CD8-positive, alpha-beta memory T cell (primary cell): ENCODE results near the gene TSPAN15. TPM values are rescaled to one million over a fixed set of nuclear protein-coding genes. Genes with fewer than 3 reads are reported as not detected.

ENCODE experiments used
- CTCF ChIA-PET: fragments of 350-600 bp; sonication (Branson Sonifier 250); formaldehyde crosslinking; loops from one replicate; lab custom pipeline; 2021; ENCODE audit warnings: antibody characterized with exemption; lab: Charles Lee
- POLR2A ChIA-PET: fragments of 350-600 bp; sonication (Branson Sonifier 250); formaldehyde crosslinking; loops from one replicate; lab custom pipeline; 2021; ENCODE audit warnings: antibody characterized with exemption; lab: Charles Lee
- DNase-seq, 5 donors: peaks; one replicate each; pipeline versions ENCODE4 v3.0.0 to v3.0.0-alpha.2; 2020 to 2022; ENCODE audit warnings: mixed read lengths in 1 of 5
- H3K27ac ChIP-seq: one replicate; pipeline ENCODE4 v1.7.0; 2013; ENCODE audit warnings: low read depth, mild to moderate bottlenecking, low read length, moderate library complexity
- H3K27me3 ChIP-seq: 2 replicates; pipeline ENCODE4 v1.7.0; 2013; ENCODE audit warnings: low read length, mild to moderate bottlenecking; ENCODE audit not compliant: insufficient read depth, poor library complexity, severe bottlenecking
- H3K36me3 ChIP-seq: 2 replicates; pipeline ENCODE4 v1.7.0; 2013; ENCODE audit warnings: mild to moderate bottlenecking, low read length, moderate library complexity; ENCODE audit not compliant: insufficient read depth
- H3K4me1 ChIP-seq: 2 replicates; pipeline ENCODE4 v1.7.0; 2013; ENCODE audit warnings: mild to moderate bottlenecking, low read length, moderate library complexity; ENCODE audit not compliant: insufficient read depth
- H3K4me3 ChIP-seq: 2 replicates; pipeline ENCODE4 v1.7.0; 2013; ENCODE audit warnings: mild to moderate bottlenecking, low read length
- H3K9me3 ChIP-seq: 2 replicates; pipeline ENCODE4 v1.7.0; 2013; ENCODE audit warnings: mild to moderate bottlenecking, low read length
- H3K27ac Mint-ChIP-seq, 8 donors: one replicate each; pipeline ENCODE4 v1.8.0; 2020 to 2021; ENCODE audit warnings: mixed read lengths in 8 of 8, mild to moderate bottlenecking in 6 of 8, inconsistent platforms in 3 of 8, moderate library complexity in 3 of 8
- H3K27me3 Mint-ChIP-seq, 2 donors: one replicate each; pipeline ENCODE4 v1.8.0; 2020 to 2021; ENCODE audit warnings: mixed read lengths in 2 of 2, mild to moderate bottlenecking in 1 of 2, moderate library complexity in 1 of 2
- H3K36me3 Mint-ChIP-seq, 3 donors: one replicate each; pipeline ENCODE4 v1.8.0; 2020 to 2021; ENCODE audit warnings: mixed read lengths in 3 of 3, inconsistent platforms in 1 of 3, mild to moderate bottlenecking in 1 of 3
- H3K4me1 Mint-ChIP-seq, 3 donors: one replicate each; pipeline ENCODE4 v1.8.0; 2020 to 2021; ENCODE audit warnings: mixed read lengths in 3 of 3, inconsistent platforms in 1 of 3, mild to moderate bottlenecking in 1 of 3
- H3K4me3 Mint-ChIP-seq, 7 donors: one replicate each; pipeline ENCODE4 v1.8.0; 2020 to 2021; ENCODE audit warnings: mixed read lengths in 7 of 7, mild to moderate bottlenecking in 6 of 7, moderate library complexity in 4 of 7, inconsistent platforms in 2 of 7
- H3K9me3 Mint-ChIP-seq, 5 donors: one replicate each; pipeline ENCODE4 v1.8.0; 2020 to 2022; ENCODE audit warnings: mixed read lengths in 5 of 5, mild to moderate bottlenecking in 3 of 5, moderate library complexity in 2 of 5, inconsistent platforms in 1 of 5
- polyA plus RNA-seq: library from polyadenylated mRNA; unstranded; fragments of 300-500 nt; fragmentation: Illumina TruSeq; gene quantifications from one replicate; pipeline ENCODE4 v1.2.3, GENCODE V29; 2021
- total RNA-seq, 2 experiments: library from RNA; stranded (reverse); gene quantifications; one replicate each; pipeline ENCODE4 v1.2.3, GENCODE V29; 2021

Gene TSPAN15
- total and polyA plus RNA-seq, 3 experiments from 2014 or later = 1.4 to 20.2 (median 2.4) TPM

DNA sequence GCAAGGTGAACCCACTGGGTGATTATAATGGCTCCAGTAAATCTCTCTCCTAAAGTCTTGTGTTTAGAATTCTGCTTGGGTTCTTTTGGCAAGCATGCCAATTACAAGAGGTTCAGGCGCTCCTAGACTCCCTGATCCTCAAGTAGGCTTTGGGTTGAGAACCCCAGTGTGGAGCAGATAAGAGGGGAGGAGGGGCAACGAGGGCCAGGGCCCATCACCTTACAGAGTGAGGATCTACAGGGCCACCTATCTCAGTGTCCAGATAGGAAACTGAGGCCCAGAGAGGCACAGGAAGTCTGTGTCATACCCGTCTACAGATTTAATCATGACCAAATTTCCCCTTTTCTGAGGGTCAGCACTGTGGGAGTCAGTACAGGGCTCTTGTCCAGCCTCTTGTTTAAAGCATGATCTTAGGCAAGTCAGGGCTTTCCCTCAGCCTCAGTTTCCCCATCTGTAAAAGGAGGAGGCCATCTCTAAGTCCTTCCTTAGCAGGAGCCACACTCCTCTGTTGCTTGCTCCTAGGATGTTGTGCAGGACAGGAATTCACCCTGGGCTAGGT lies 39.0 kb upstream of the TSPAN15 start:
- Histone ChIP-seq H3K4me3 (no peak overlapping the region), H3K4me1 (peaks cover 15% of the 10 kb centered on the region), H3K36me3 (no peaks in the 10 kb centered on the region), H3K9me3 (no peaks in the 10 kb centered on the region), H3K27me3 (no peaks in the 10 kb centered on the region), H3K27ac (no peak overlapping the region)
- H3K9me3 Mint-ChIP-seq = no peaks in the 10 kb centered on the region
- ChIA-PET CTCF (interaction anchor here (1.0 kb wide), 1 partner anchor 222 kb away, joined by 3 read pairs; no protein-coding TSS in a partner anchor), POLR2A (no interaction called here)
- H3K27ac Mint-ChIP-seq = no peak overlapping the region
- H3K36me3 Mint-ChIP-seq = no peaks in the 10 kb centered on the region
- no peak overlapping the region for H3K4me3 Mint-ChIP-seq
- peaks cover 9 to 20% (median 19%) of the 10 kb centered on the region in 3 donors for H3K4me1 Mint-ChIP-seq
- DNase-seq = no peak
- peaks cover 0 to 5% of the 10 kb centered on the region in 2 donors for H3K27me3 Mint-ChIP-seq

DNA sequence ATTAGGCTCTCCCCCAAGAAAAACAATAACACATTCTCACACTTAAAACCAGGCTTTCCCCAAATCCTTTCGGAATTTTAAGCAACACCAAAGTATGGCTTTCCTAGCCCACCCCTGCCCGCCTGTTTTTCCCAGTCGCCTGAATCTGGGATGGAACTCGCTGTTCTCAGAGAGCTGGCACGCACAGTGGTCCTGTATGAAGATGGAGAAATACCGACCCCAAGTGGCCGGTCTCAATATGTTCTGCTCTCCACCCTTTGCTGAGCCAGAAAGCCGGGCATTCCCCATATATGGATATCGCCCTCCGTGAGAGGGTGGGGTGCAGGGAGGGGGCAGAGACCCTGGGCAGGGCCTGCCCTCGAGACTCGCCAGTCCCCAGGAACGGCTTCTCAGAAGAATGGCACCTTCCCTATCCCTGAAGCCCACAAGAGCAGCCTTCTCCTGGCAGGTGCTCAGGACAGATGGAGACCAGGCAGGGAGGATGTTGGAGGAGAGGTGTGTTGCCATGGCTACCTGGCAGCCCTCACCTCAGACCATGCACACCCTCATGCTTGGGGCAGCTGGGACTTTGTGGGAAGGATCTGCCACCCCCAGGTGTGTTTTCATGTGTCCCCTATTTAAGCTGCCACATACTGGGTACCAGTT lies 37.9 kb upstream of the TSPAN15 start:
- POLR2A ChIA-PET = no interaction called here
- no peaks in the 10 kb centered on the region for H3K27me3 ChIP-seq
- DNase-seq = peak in 1 of 5 donors; percentile 35
- H3K27me3 Mint-ChIP-seq = peaks cover 0 to 4% of the 10 kb centered on the region in 2 donors
- CTCF ChIA-PET = interaction anchor here (1.0 kb wide), 1 partner anchor 18 kb away, joined by 3 read pairs; no protein-coding TSS in a partner anchor
- peak overlapping the region in 1 of 7 donors; percentile 18 for H3K4me3 Mint-ChIP-seq
- peaks cover 9% of the 10 kb centered on the region for H3K4me1 ChIP-seq
- no peak overlapping the region for H3K4me3 ChIP-seq
- H3K36me3 Mint-ChIP-seq = no peaks in the 10 kb centered on the region
- no peaks in the 10 kb centered on the region for H3K9me3 Mint-ChIP-seq
- H3K4me1 Mint-ChIP-seq = peaks cover 5 to 12% (median 12%) of the 10 kb centered on the region in 3 donors
- no peaks in the 10 kb centered on the region for H3K9me3 ChIP-seq
- no peak overlapping the region for H3K27ac ChIP-seq
- H3K27ac Mint-ChIP-seq = peak overlapping the region in 2 of 8 donors; percentile 30 to 68
- no peaks in the 10 kb centered on the region for H3K36me3 ChIP-seq

DNA sequence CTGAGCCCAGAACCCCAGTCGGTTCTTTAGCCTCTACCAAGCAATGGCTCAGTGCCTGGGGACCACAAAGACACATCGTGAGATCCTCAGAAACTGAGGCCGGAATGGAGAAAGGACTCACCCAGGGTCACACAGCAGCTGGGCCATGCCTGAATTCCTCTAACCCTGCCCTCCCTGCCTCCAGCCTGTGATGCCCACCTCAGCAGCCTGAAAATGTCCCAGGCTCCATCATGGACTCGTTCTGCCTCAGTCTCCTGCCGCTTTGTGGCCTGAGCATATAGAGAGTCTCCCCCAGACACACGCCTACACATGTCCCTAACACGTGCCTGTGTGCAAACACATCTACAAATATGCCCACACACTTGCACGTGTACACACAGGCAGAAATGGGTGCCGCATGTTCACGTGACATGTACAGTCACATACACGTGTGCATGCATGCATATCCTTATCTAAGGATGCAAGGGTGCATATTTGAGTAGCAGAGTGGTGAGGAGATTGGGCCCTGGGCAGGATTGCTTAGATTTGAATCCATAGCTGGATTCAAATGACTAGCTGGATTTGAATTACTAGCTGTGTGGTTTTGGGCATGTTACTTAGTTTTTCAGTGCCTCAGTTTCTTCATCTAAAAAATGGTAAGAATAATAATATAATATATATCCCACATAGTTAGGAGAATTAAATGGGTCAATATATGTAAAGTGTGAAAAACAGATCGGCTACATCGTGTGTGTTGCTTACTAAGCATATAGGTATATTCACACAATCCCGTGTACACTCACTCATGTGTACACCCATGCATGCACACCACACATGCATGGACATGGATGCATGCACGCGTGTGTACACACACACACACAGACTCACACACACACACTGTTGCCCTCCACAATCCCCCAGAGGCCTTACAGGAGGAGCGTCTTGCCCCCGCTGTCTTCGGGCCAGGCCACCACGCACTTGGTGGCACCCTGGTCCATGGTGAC lies 36.9 kb upstream of the TSPAN15 start:
- Histone ChIP-seq H3K4me1 (peaks cover 2% of the 10 kb centered on the region), H3K4me3 (no peak overlapping the region), H3K36me3 (no peaks in the 10 kb centered on the region), H3K27me3 (no peaks in the 10 kb centered on the region), H3K27ac (no peak overlapping the region), H3K9me3 (no peaks in the 10 kb centered on the region)
- no peaks in the 10 kb centered on the region for H3K36me3 Mint-ChIP-seq
- peaks cover 0 to 2% of the 10 kb centered on the region in 2 donors for H3K27me3 Mint-ChIP-seq
- ChIA-PET POLR2A (no interaction called here), CTCF (interaction anchor here (1.1 kb wide), 1 partner anchor 10 kb away, joined by 5 read pairs; no protein-coding TSS in a partner anchor)
- peaks cover 0 to under 1% (median 0%) of the 10 kb centered on the region in 5 donors for H3K9me3 Mint-ChIP-seq
- H3K4me3 Mint-ChIP-seq = no peak overlapping the region
- H3K27ac Mint-ChIP-seq = peak overlapping the region in 1 of 8 donors; percentile 77
- peaks cover 0 to 2% (median 2%) of the 10 kb centered on the region in 3 donors for H3K4me1 Mint-ChIP-seq
- no peak for DNase-seq

DNA sequence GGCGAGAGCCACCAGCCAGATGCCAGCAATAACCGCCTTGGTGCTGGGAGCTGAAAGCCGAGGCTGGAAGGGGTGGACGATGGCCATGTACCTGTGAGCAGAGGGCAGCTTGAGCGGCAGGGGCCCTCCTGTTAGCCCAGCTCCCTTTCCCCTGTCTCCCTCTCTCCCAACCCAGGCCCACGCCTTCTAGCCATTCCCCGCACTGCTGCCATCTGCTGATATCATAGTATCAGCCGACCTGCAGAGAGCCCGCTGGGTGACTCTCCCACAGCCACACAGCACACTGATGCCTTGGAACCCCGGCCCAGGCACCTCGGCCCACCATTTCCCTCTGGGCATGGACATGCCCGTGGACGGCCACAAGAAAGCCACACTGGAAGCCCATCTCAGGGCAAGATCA lies 36.2 kb upstream of the TSPAN15 start:
- Mint-ChIP-seq H3K4me3 (no peak overlapping the region), H3K36me3 (no peaks in the 10 kb centered on the region), H3K4me1 (no peaks in the 10 kb centered on the region), H3K27me3 (peaks cover 0 to 2% of the 10 kb centered on the region in 2 donors), H3K27ac (no peak overlapping the region), H3K9me3 (peaks cover 0 to 2% (median 0%) of the 10 kb centered on the region in 5 donors)
- H3K4me1 ChIP-seq = no peaks in the 10 kb centered on the region
- DNase-seq = no peak
- H3K27me3 ChIP-seq = no peaks in the 10 kb centered on the region
- no peak overlapping the region for H3K27ac ChIP-seq
- H3K36me3 ChIP-seq = no peaks in the 10 kb centered on the region
- ChIA-PET CTCF (interaction anchor here (1.1 kb wide), 1 partner anchor 9 kb away, joined by 5 read pairs; no protein-coding TSS in a partner anchor), POLR2A (no interaction called here)
- H3K4me3 ChIP-seq = no peak overlapping the region
- no peaks in the 10 kb centered on the region for H3K9me3 ChIP-seq

DNA sequence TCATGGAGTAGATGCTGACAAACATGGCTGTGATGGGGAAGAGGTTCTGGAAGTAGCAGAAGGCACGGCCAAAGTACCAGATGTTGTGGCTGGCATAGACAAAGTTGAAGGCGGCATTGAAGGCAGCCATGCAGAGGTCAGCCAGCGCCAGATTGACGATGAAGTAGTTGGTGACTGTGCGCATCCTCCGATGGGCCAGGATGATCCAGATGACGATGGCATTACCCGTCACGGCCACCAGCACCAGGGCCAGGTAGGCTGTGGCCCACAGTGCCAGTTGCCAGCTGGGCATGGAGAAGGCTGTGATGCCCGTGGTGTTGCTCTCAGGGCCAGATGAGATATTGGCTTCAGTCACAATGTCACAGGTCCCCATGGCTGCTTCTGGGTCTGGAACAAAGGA lies 35.3 kb upstream of the TSPAN15 start:
- Histone ChIP-seq H3K4me3 (no peak overlapping the region), H3K27me3 (no peaks in the 10 kb centered on the region), H3K36me3 (no peaks in the 10 kb centered on the region), H3K4me1 (no peaks in the 10 kb centered on the region), H3K9me3 (no peaks in the 10 kb centered on the region), H3K27ac (no peak overlapping the region)
- Mint-ChIP-seq H3K9me3 (peaks cover 0 to 2% (median 0%) of the 10 kb centered on the region in 5 donors), H3K4me3 (no peak overlapping the region), H3K4me1 (no peaks in the 10 kb centered on the region), H3K27me3 (peaks cover 0 to 2% of the 10 kb centered on the region in 2 donors), H3K27ac (no peak overlapping the region), H3K36me3 (no peaks in the 10 kb centered on the region)
- POLR2A ChIA-PET = no interaction called here
- DNase-seq = no peak
- CTCF ChIA-PET = no interaction called here

DNA sequence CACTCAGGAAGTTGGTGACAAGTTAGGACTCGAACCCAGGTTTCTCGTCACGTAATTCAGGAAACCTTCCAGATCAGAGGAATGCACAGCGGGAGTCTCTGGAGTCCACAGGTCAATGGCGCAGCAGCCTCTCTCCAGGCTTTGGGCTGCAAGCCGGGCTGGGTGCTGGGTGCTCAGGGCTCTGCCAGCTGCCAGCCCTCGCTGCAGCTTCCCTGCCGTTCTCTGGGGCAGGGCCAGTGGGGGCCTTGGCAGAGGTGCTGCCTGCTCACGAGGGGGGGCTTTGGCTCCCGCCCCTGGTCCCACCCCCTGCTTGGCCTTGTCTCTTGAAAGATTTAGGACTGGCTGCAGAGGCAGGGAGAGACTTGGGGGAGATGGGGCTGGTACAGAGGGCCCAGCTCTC lies 34.6 kb upstream of the TSPAN15 start, which contains the start of gene TACR2:
TACR2 (minus strand) TSS at position 224 of the 400 bp plus-strand sequence. CDS start 595 bp downstream, outside the sequence.
- CTCF ChIA-PET = interaction anchor here (3.6 kb wide), 1 partner anchor 9 kb away, joined by 13 read pairs; no protein-coding TSS in a partner anchor
- Mint-ChIP-seq H3K4me1 (no peaks in the 10 kb centered on the region), H3K27ac (peak within 1 kb of the TSS in 1 of 8 donors; percentile 65), H3K27me3 (peaks cover 0 to 2% of the 10 kb centered on the region in 2 donors), H3K9me3 (peaks cover 0 to 2% (median 0%) of the 10 kb centered on the region in 5 donors), H3K4me3 (no peak within 1 kb of the TSS), H3K36me3 (no peaks in the 10 kb centered on the region)
- Histone ChIP-seq H3K4me1 (peaks cover 3% of the 10 kb centered on the region), H3K27ac (no peak within 1 kb of the TSS), H3K4me3 (no peak within 1 kb of the TSS), H3K36me3 (no peaks in the 10 kb centered on the region), H3K9me3 (no peaks in the 10 kb centered on the region), H3K27me3 (no peaks in the 10 kb centered on the region)
- DNase-seq = no peak
- POLR2A ChIA-PET = no interaction called here

DNA sequence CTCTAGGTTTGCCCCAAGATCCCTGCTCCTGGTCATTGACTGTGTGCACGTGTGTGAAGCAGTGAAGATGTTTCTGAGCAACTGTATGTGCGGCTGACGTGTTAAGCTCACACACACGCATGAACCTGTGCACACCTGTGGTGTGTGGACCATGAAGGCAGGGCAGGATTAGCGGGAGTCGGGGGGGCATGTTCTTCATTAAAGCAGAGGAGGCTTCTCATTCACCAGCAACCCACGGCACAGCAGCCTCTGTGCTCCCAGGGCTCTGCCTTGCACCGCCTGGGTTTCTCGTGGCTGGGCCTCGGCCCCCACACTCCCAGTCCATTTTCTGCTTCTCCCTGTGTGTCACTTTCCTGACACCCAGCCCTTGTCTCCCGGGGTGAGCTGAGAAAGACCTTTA lies 33.7 kb upstream of the TSPAN15 start:
- no peak overlapping the region for H3K27ac ChIP-seq
- DNase-seq = no peak
- Mint-ChIP-seq H3K27ac (no peak overlapping the region), H3K4me3 (no peak overlapping the region), H3K4me1 (peaks cover 0 to 6% (median 4%) of the 10 kb centered on the region in 3 donors), H3K27me3 (peaks cover 0 to 5% of the 10 kb centered on the region in 2 donors), H3K36me3 (no peaks in the 10 kb centered on the region), H3K9me3 (peaks cover 0 to 2% (median 0%) of the 10 kb centered on the region in 5 donors)
- H3K27me3 ChIP-seq = no peaks in the 10 kb centered on the region
- ChIA-PET CTCF (interaction anchor here (3.6 kb wide), 1 partner anchor 10 kb away, joined by 13 read pairs; no protein-coding TSS in a partner anchor), POLR2A (no interaction called here)
- H3K4me1 ChIP-seq = peaks cover 5% of the 10 kb centered on the region
- no peaks in the 10 kb centered on the region for H3K36me3 ChIP-seq
- no peak overlapping the region for H3K4me3 ChIP-seq
- no peaks in the 10 kb centered on the region for H3K9me3 ChIP-seq
